ENCODE measurements around the gene LSR.
"Not testable (repeated sequence)": the region's sequence is repeated elsewhere in the genome, so short reads cannot be mapped to it uniquely, and the experiment has no call there.

The LSR gene

DNA sequence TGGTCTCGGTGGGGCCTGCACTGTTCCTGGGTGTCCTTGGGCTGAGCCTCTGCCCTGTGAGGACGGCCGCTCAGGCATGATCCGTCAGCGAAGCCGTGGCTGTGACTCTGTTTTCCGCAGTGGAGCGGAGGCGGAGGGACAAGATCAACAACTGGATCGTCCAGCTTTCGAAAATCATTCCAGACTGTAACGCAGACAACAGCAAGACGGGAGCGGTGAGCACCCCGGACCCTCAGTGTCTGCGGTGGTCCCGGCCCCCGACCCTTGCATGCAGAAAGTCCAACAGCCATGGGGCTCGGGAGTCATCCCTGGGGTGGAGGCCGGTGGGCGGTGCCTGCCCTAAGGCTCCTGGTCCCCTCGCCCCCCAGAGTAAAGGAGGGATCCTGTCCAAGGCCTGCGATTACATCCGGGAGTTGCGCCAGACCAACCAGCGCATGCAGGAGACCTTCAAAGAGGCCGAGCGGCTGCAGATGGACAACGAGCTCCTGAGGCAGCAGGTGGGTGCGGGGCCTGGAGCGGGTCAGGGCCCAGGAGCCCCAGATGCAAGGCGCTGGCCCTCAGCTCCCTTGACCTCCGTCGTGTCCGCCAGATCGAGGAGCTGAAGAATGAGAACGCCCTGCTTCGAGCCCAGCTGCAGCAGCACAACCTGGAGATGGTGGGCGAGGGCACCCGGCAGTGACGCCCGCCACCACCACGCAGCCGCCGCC is 29.9 kb downstream of the LSR start:
- TF ChIP-seq, protein P1, sequence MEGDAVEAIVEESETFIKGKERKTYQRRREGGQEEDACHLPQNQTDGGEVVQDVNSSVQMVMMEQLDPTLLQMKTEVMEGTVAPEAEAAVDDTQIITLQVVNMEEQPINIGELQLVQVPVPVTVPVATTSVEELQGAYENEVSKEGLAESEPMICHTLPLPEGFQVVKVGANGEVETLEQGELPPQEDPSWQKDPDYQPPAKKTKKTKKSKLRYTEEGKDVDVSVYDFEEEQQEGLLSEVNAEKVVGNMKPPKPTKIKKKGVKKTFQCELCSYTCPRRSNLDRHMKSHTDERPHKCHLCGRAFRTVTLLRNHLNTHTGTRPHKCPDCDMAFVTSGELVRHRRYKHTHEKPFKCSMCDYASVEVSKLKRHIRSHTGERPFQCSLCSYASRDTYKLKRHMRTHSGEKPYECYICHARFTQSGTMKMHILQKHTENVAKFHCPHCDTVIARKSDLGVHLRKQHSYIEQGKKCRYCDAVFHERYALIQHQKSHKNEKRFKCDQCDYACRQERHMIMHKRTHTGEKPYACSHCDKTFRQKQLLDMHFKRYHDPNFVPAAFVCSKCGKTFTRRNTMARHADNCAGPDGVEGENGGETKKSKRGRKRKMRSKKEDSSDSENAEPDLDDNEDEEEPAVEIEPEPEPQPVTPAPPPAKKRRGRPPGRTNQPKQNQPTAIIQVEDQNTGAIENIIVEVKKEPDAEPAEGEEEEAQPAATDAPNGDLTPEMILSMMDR (IDR thresholded peaks at IDR 0.05) = no peak
- TF ChIP-seq ZFX (IDR thresholded peaks at IDR 0.05; ENCODE audit: borderline replicate concordance) = no peak
- H3K27ac ChIP-seq = no peak overlapping the region

DNA sequence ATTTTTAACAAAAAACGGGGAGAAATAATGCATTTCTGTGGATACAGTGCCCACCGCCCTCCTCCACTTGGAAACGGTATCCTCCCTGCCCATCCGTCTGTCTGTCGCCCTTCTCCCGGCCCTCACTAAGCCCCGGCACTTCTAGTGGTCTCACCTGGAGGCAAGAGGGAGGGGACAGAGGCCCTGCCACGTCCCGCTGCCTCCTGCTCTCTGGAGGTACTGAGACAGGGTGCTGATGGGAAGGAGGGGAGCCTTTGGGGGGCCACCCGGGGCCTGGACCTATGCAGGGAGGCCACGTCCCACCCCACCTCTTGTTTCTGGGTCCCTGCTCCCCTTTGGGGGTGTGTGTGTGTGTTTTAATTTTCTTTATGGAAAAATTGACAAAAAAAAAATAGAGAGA is 30.6 kb downstream of the LSR start:
- no peak for TF ChIP-seq ZFX (IDR thresholded peaks at IDR 0.05; ENCODE audit: borderline replicate concordance)
- TF ChIP-seq, protein P1 (IDR thresholded peaks at IDR 0.05) = no peak
- no peak overlapping the region for H3K27ac ChIP-seq

DNA sequence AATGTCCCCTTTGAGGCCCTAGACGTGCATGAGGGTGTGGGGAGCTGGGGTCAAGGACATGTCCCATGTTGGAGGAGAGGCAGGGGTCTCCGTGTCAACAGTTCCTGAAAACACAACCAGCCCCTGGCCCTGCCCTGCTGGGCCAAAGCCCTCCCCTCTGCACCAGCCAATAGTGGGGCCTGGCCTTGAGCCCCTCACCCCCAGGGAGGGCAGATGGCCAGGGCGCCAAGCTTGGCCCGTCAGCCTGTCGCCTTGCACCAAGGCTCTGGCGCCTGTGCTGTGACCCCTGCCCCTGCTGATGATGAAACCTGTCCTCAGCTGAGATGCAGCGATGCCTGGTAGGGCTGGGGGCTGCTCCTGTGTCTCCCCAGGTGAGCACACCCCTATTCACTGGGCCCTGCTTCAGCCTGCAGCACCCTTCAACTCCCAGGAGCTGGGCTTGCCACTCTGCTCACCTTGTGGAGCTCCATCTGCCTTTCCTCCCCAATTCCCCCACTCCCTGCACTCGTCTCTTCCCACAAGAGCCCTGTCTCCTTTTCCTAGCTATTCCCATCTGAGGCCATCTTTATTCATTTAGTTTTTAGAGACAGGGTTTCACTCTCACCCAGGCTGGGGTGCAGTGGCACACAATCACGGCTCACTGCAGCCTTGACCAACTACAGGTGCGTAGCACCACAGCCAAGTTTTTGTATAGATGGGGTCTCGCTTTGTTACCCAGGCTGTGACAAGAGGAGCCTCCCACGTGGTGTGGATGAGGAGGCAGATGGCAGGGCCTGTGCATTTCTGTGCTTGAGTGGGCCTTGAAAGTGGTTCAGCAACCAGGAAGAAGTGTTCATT is 31.4 kb downstream of the LSR start:
- H3K27ac ChIP-seq = no peak overlapping the region
- no peak for TF ChIP-seq ZFX (IDR thresholded peaks at IDR 0.05; ENCODE audit: borderline replicate concordance)
- TF ChIP-seq, protein P1 (IDR thresholded peaks at IDR 0.05) = no peak

DNA sequence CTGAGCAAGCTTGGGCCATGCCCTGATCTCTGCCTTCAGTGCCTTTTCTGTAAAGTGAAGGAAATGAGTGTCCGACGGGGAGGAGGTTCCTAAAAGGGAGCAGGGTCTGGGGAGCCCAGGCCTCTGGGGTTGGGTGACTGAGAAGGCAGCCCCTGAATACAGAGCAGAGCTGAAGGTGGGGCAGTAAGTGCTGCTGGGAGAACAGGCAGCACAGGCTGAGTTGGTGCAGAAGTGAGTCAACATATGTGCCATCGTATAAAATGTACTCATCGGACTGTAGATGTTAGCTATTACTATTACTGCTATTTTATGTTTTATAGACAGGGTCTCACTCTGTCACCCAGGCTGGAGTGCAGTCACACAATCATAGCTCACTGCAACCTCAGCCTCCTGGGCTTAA is 32.5 kb downstream of the LSR start:
- no peak for TF ChIP-seq ZFX (IDR thresholded peaks at IDR 0.05; ENCODE audit: borderline replicate concordance)
- TF ChIP-seq, protein P1 (IDR thresholded peaks at IDR 0.05) = no peak
- no peak overlapping the region for H3K27ac ChIP-seq

DNA sequence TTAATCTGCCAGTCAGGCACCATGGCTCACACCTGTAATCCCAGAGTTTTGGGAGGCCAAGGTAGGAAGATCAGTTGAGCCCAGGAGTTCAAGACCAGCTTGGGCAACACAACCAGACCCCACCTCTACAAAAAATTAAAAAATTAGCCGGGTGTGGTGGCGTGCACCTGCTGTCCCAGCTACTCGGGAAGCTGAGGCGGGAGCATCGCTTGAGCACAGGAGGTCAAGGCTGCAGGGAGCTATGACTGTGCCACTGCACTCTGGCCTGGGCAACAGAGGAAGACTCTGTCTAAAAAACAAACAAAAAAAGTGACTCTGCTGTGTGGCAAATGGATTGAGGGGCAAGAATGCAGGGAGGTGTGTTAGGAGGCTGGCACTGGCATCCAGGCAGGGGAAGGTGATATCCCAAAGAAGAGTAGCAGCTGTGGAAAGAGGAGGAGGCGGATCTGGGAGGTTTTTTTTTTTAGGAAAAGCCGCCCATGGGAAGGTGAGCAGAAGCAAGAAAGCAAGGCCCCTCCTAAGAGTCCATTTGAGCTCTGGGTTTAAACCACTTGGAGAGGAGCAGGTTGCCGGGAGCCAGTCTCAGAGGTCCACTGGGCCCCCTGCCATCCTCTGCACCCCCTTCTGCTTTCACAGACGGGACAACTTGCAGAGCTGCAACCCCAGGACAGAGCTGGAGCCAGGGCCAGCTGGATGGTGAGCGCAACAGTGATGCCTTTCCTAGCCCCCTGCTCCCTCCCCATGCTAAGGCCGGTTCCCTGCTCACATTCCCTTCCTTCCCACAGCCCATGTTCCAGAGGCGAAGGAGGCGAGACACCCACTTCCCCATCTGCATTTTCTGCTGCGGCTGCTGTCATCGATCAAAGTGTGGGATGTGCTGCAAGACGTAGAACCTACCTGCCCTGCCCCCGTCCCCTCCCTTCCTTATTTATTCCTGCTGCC is 35.6 kb downstream of the LSR start:
- TF ChIP-seq, protein P1 (IDR thresholded peaks at IDR 0.05) = no peak
- no peak for TF ChIP-seq ZFX (IDR thresholded peaks at IDR 0.05; ENCODE audit: borderline replicate concordance)
- H3K27ac ChIP-seq = no peak overlapping the region

DNA sequence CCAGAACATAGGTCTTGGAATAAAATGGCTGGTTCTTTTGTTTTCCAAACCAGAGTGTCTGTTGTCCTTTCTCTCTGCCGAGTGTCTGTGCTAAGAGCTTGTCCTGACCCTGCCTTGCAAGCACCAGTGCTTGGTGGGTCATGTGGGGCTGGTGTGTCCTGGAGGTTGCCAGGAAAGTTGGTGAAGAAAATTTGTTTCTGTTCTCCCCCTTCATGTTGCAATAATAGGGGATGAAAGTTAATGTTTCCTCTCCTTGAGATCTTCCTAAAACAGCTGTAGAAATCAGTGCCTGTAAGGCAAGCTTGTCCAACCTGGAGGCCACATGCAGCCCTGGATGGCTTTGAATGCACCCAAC is 36.3 kb downstream of the LSR start:
- TF ChIP-seq ZFX (IDR thresholded peaks at IDR 0.05; ENCODE audit: borderline replicate concordance) = no peak
- TF ChIP-seq, protein P1 (IDR thresholded peaks at IDR 0.05) = no peak

DNA sequence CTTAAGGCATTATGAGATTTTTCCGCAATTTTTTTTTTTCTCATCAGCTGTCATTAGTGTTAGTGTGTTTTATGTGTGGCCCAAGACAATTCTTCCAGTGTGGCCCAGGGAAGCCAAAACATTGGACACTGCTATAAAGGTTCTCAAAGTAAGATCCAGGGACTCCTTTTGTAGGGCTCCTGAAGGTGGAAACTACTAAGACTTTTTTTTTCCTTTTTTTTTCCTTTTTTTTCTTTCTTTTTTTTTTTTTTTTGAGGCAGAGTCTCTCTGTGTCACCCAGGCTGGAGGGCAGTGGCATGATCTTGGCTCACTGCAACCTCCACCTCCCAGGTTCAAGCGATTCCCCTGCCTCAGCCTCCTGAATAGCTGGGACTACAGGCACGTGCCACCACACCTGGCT is 36.7 kb downstream of the LSR start:
- H3K27ac ChIP-seq = not testable (repeated sequence)

More for the DNA sequence above, 36.3 kb downstream of the LSR start:
- H3K27ac ChIP-seq = no peak overlapping the region

DNA sequence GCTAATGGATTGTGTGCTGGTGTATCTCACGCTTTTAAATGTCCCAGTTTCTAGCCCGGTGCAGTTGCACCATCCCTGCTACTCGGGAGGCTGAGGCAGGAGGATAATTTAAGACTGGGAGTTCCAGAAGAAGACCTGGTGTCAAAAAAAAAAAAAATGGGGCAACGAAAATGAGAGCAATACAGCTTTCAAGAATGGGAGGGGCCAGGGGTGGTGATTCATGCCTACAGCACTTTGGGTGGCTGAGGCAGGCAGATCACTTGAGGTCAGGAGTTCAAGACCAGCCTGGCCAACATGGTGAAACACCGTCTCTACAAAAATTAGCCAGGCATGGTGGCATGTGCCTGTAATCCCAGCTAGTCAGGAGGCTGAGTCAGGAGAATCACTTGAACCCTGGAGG is 37.3 kb downstream of the LSR start:
- H3K27ac ChIP-seq = not testable (repeated sequence)

Data from 22Rv1 (cell line).